Mesenchymal stem cell (in vitro differentiated cells and primary cell): ENCODE results near the gene OPRL1.

Experiments
- DNase-seq: peaks from one replicate; pipeline ENCODE4 v3.0.0-alpha.2; 2013
- H2AFZ ChIP-seq: one replicate; pipeline ENCODE4 v1.6.1; 2013; ENCODE audit warnings: low read depth, mild to moderate bottlenecking, control low read depth, inconsistent platforms, low read length, moderate library complexity
- H2AK5ac ChIP-seq: 2 replicates; pipeline ENCODE4 v1.6.1; 2013; ENCODE audit warnings: low read length, moderate library complexity, mild to moderate bottlenecking, inconsistent platforms; ENCODE audit not compliant: severe bottlenecking
- H2BK120ac ChIP-seq: one replicate; pipeline ENCODE4 v1.6.1; 2013; ENCODE audit warnings: low read depth, mild to moderate bottlenecking, inconsistent platforms, low read length, moderate library complexity
- H2BK12ac ChIP-seq, 2 experiments: one replicate each; pipeline ENCODE4 v1.6.1; 2013; ENCODE audit warnings: inconsistent platforms in 2 of 2, low read length in 2 of 2, mild to moderate bottlenecking in 2 of 2, moderate library complexity in 2 of 2, control low read depth in 1 of 2
- H2BK15ac ChIP-seq: one replicate; pipeline ENCODE4 v1.6.1; 2013; ENCODE audit warnings: mild to moderate bottlenecking, low read depth, inconsistent platforms; ENCODE audit not compliant: poor library complexity, severe bottlenecking
- H2BK5ac ChIP-seq: 2 replicates; pipeline ENCODE4 v1.6.1; 2013; ENCODE audit warnings: low read depth, mild to moderate bottlenecking, low read length, control low read depth, inconsistent platforms; ENCODE audit not compliant: poor library complexity, severe bottlenecking
- H3K14ac ChIP-seq, 2 experiments: one replicate each; pipeline ENCODE4 v1.6.1; 2013; ENCODE audit warnings: inconsistent platforms in 2 of 2, low read length in 2 of 2, control low read depth in 1 of 2, mild to moderate bottlenecking in 1 of 2, moderate library complexity in 1 of 2
- H3K18ac ChIP-seq, 2 experiments: one replicate each; pipeline ENCODE4 v1.6.1; 2013; ENCODE audit warnings: inconsistent platforms in 2 of 2, low read length in 2 of 2, control low read depth in 1 of 2, low read depth in 1 of 2, mild to moderate bottlenecking in 1 of 2
- H3K23ac ChIP-seq, 2 experiments: one replicate each; pipeline ENCODE4 v1.6.1; 2013; ENCODE audit warnings: inconsistent platforms in 2 of 2, low read length in 2 of 2, mild to moderate bottlenecking in 2 of 2, moderate library complexity in 2 of 2, control low read depth in 1 of 2
- H3K27ac ChIP-seq: 2 replicates; pipeline ENCODE4 v1.5.1; 2013; ENCODE audit warnings: mild to moderate bottlenecking, moderate library complexity, low read length, control low read depth, inconsistent platforms; ENCODE audit not compliant: poor library complexity, severe bottlenecking
- H3K27me3 ChIP-seq, 2 experiments: 2 replicates each; pipeline versions ENCODE4 v1.6.1 to v1.7.0; 2013; ENCODE audit warnings: low read length in 2 of 2, mild to moderate bottlenecking in 2 of 2, moderate library complexity in 2 of 2, control low read depth in 1 of 2, inconsistent platforms in 1 of 2; ENCODE audit not compliant: control insufficient read depth in 1 of 2, insufficient read depth in 1 of 2
- H3K36me3 ChIP-seq, 2 experiments: 2 replicates each; pipeline versions ENCODE4 v1.6.1 to v1.7.0; 2013; ENCODE audit warnings: low read length in 2 of 2, control low read depth in 1 of 2, inconsistent platforms in 1 of 2, low read depth in 1 of 2, mild to moderate bottlenecking in 1 of 2; ENCODE audit not compliant: insufficient read depth in 2 of 2, control insufficient read depth in 1 of 2
- H3K4ac ChIP-seq, 2 experiments: one replicate each; pipeline ENCODE4 v1.6.1; 2013; ENCODE audit warnings: inconsistent platforms in 2 of 2, low read length in 2 of 2, mild to moderate bottlenecking in 2 of 2, moderate library complexity in 2 of 2, control low read depth in 1 of 2, low read depth in 1 of 2
- H3K4me1 ChIP-seq: 2 replicates; pipeline ENCODE4 v1.6.1; 2013; ENCODE audit warnings: low read depth, low read length, control low read depth; ENCODE audit not compliant: control insufficient read depth, insufficient read depth
- H3K4me2 ChIP-seq: 2 replicates; pipeline ENCODE4 v1.6.1; 2013; ENCODE audit warnings: low read length, mild to moderate bottlenecking, inconsistent platforms; ENCODE audit not compliant: poor library complexity, severe bottlenecking
- H3K4me3 ChIP-seq, 2 experiments: 2 replicates each; pipeline versions ENCODE4 v1.5.1 to v1.7.0; 2013; ENCODE audit warnings: low read length in 2 of 2, mild to moderate bottlenecking in 2 of 2, control low read depth in 1 of 2, low read depth in 1 of 2; ENCODE audit not compliant: insufficient read depth in 1 of 2
- H3K79me1 ChIP-seq: replicated peaks from 2 replicates; pipeline ENCODE4 v1.6.1; 2013; ENCODE audit warnings: mild to moderate bottlenecking, control low read depth, low read length, inconsistent platforms; ENCODE audit not compliant: poor library complexity, severe bottlenecking
- H3K9ac ChIP-seq: 2 replicates; pipeline ENCODE4 v1.7.0; 2013; ENCODE audit warnings: mild to moderate bottlenecking, low read length, moderate library complexity
- H3K9me3 ChIP-seq: 2 replicates; pipeline ENCODE4 v1.7.0; 2013; ENCODE audit warnings: mild to moderate bottlenecking, low read length; ENCODE audit not compliant: control insufficient read depth
- H4K8ac ChIP-seq: one replicate; pipeline ENCODE4 v1.6.1; 2013; ENCODE audit warnings: inconsistent platforms, mild to moderate bottlenecking, low read length, moderate library complexity
- H4K91ac ChIP-seq: one replicate; pipeline ENCODE4 v1.6.1; 2013; ENCODE audit warnings: mild to moderate bottlenecking, low read length, inconsistent platforms
- WGBS: methylation state at CpG from one replicate; pipeline ENCODE4 v1.1.7; 2013; ENCODE audit warnings: mixed read lengths; 5-methylcytosine and 5-hydroxymethylcytosine counted together

Gene OPRL1

DNA sequence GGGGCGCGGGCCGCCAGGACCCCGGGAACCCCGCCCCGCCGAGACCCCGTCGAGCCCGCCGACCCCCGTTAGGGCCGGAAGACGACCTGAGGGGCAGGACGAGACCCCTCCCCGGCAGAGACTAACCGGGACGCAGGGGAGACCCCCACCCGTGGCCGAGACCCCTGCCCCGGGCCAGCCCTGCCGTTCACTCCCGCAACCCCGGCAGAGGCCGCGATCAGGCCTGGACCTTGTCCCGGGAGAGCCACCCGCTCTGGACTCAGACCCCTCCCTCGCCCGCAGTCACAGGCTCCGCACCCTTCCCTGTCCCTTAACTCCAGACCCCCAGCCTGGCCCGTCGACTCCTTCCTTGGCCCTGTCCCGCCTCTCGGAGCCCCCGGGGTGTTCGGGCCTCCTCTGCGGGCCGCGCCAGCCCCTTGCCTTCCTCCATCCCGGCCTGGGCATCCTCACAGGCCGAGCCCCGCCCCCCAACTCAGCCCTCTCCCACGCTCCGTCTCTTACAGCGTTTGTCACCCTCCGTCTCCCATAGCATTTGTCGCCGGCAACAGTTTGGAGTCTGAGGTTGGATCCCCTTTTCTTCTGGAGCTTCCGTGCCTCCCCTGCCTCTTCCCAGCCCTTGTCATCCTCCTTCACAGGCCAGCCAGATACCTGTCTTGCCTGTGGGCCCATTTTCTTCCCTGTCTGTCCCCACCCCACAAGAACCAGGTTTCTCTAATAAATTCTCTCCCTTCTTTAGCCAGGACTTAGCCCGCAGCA lies 16.3 kb upstream of the OPRL1 start:
- Histone ChIP-seq H2BK12ac (no peak overlapping the region), H3K23ac (peak overlapping the region; percentile 10 to 96), H3K79me1 (peaks cover 11% of the 10 kb centered on the region), H3K9me3 (no peaks in the 10 kb centered on the region), H3K4ac (peak overlapping the region; percentile 92 to 98), H3K14ac (peak overlapping the region in 1 of 2 experiments; percentile 68), H2BK5ac (no peak overlapping the region), H2AK5ac (peak overlapping the region; percentile 62), H2AFZ (peak overlapping the region; percentile 32), H3K4me1 (peaks cover 43% of the 10 kb centered on the region), H3K18ac (peak overlapping the region; percentile 93 to 95), H3K9ac (peak overlapping the region; percentile 91), H4K91ac (peak overlapping the region; percentile 89), H3K4me3 (peak overlapping the region; percentile 86 to 91), H3K27me3 (peaks cover 0 to 7% of the 10 kb centered on the region in 2 experiments), H2BK120ac (peak overlapping the region; percentile 71), H3K27ac (peak overlapping the region; percentile 21), H4K8ac (peak overlapping the region; percentile 88), H3K4me2 (peak overlapping the region; percentile 92), H2BK15ac (peak overlapping the region; percentile 71), H3K36me3 (peaks cover 0 to 13% of the 10 kb centered on the region in 2 experiments)
- no peak for DNase-seq
- WGBS = 3% methylated on average over 48 of the region's 51 CpGs

- H3K14ac ChIP-seq = no peak overlapping the region
- peak overlapping the region; percentile 71 for H2BK15ac ChIP-seq
- peak overlapping the region; percentile 8 for H3K27ac ChIP-seq
- peaks cover 0 to 7% of the 10 kb centered on the region in 2 experiments for H3K27me3 ChIP-seq
- no peaks in the 10 kb centered on the region for H3K9me3 ChIP-seq
- H2AK5ac ChIP-seq = peak overlapping the region; percentile 62
- peak overlapping the region; percentile 20 to 91 for H3K4me3 ChIP-seq
- peak overlapping the region in 1 of 2 experiments; percentile 6 for H3K18ac ChIP-seq
- WGBS = 61% methylated on average over 11 of the region's 12 CpGs
- H3K4ac ChIP-seq = peak overlapping the region in 1 of 2 experiments; percentile 98
- H4K91ac ChIP-seq = peak overlapping the region; percentile 52
- peak overlapping the region; percentile 67 for H4K8ac ChIP-seq
- H2BK5ac ChIP-seq = no peak overlapping the region
- H2BK120ac ChIP-seq = no peak overlapping the region
- peak overlapping the region; percentile 91 for H3K9ac ChIP-seq
- H3K4me2 ChIP-seq = peak overlapping the region; percentile 92
- H2AFZ ChIP-seq = no peak overlapping the region
- H3K23ac ChIP-seq = peak overlapping the region in 1 of 2 experiments; percentile 43
- H3K79me1 ChIP-seq = peaks cover 11% of the 10 kb centered on the region
- peaks cover 43% of the 10 kb centered on the region for H3K4me1 ChIP-seq
- peak overlapping the region in 1 of 2 experiments; percentile 55 for H2BK12ac ChIP-seq
- DNase-seq = peak; percentile 40
- peaks cover 0 to 19% of the 10 kb centered on the region in 2 experiments for H3K36me3 ChIP-seq
These were observed 15.7 kb upstream of the OPRL1 start for GRCh38 chr20:64064145-64064698.

DNA sequence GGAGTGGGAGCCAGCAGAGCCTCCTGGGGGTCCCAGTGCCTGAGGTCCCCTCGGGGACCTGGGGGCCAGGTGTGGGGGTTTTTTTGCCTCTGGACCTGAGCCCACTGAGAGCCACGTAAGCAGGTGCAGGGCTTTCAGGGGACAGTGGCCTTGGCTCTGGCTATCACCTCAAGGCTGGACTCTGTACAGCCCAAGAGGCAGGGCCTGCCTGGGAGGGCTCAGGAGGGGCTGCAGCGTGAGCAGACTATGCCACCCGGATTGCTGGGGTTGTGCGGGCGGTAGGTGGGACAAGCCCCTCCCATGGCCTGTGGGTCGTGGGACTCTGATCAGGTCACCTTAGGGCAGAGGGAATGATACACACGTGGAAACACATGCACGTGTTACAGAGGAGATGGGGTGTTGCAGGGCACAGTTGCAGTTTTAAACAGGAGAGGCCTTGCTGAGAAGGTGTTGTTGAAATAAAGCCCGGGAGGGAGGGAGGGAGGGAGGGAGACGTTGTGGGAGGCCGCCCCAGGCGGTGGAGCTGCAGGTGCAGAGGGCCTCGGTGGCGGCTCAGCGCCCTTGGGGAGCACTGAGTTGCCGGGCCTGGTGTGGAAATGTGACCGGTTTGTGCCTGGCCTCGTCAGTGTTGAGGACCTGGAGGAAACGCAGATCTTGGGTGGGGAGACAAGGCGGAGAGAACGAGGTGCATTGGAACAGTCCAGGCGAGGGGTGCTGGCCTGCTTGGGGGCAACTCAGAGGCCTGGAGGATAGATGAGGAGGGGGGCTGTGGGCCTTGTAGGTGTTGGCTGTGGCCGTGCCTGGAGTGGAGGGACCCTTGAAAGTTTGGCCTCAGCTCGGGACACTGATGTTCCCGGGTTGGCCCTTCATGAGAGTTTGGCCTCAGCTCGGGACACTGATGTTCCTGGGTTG lies 14.6 kb upstream of the OPRL1 start:
- Histone ChIP-seq H2BK120ac (no peak overlapping the region), H3K4me1 (peaks cover 50% of the 10 kb centered on the region), H2BK15ac (no peak overlapping the region), H3K79me1 (peaks cover 11% of the 10 kb centered on the region), H3K27me3 (peaks cover 0 to 2% of the 10 kb centered on the region in 2 experiments), H2AK5ac (peak overlapping the region; percentile 60), H3K36me3 (peaks cover 0 to 27% of the 10 kb centered on the region in 2 experiments), H3K9me3 (no peaks in the 10 kb centered on the region), H3K27ac (no peak overlapping the region), H4K8ac (peak overlapping the region; percentile 28), H3K4ac (no peak overlapping the region), H3K14ac (no peak overlapping the region), H4K91ac (peak overlapping the region; percentile 47), H3K23ac (no peak overlapping the region), H3K4me3 (no peak overlapping the region), H2AFZ (no peak overlapping the region), H3K4me2 (no peak overlapping the region), H3K9ac (no peak overlapping the region), H3K18ac (peak overlapping the region in 1 of 2 experiments; percentile 31), H2BK5ac (no peak overlapping the region), H2BK12ac (peak overlapping the region in 1 of 2 experiments; percentile 57)
- WGBS = 81% methylated on average over 27 of the region's 27 CpGs
- no peak for DNase-seq
